Motor neuron (in vitro differentiated cells): ENCODE results near the gene VPS26A. TPM values are rescaled to one million over a fixed set of nuclear protein-coding genes. Genes with fewer than 3 reads are reported as not detected.
A peak's percentile ranks its signal among the peaks of the same experiment; 100 is the strongest.

Source experiments
- ATAC-seq, 8 experiments: fragments of 200-7000 bp; cut with Tn5 transposase; replicated peaks in 6 of 8; 2 replicates each; pipeline ENCODE4 v1.8.0; 2021; ENCODE audit warnings: mild to moderate bottlenecking in 8 of 8, moderate library complexity in 8 of 8
- H3K27ac ChIP-seq, 2 donors: fragments of 250-450 bp; sonication (Bioruptor Pico); 2 replicates each; pipeline ENCODE4 v1.9.0; 2021; ENCODE audit warnings: antibody characterized with exemption in 2 of 2, mild to moderate bottlenecking in 2 of 2, moderate library complexity in 1 of 2
- H3K4me1 ChIP-seq, 2 donors: fragments of 250-450 bp; sonication (Bioruptor Pico); replicated peaks in 1 of 2; 2 replicates each; pipeline ENCODE4 v1.6.1; 2021; ENCODE audit warnings: antibody characterized with exemption in 2 of 2, mild to moderate bottlenecking in 2 of 2, moderate library complexity in 1 of 2
- H3K4me3 ChIP-seq, 5 donors: fragments of 250-450 bp; sonication (Bioruptor Pico); 2 replicates each; pipeline ENCODE4 v1.9.0; 2021; ENCODE audit warnings: antibody characterized with exemption in 5 of 5, mild to moderate bottlenecking in 5 of 5, moderate library complexity in 4 of 5
- WGBS, 10 experiments: fragments of 450-650 bp; shearing (Covaris generic); methylation state at CpG; one replicate each; pipeline ENCODE4 v1.0.0; 2022; 5-methylcytosine and 5-hydroxymethylcytosine counted together
- in situ Hi-C, 9 experiments: fragments of 400-800 bp; cut with MboI; loops; one replicate each; pipeline ENCODE4 v1.15.0; 2021; ENCODE audit warnings: low sequenced_read_pairs in 9 of 9, low pct_unique_long_range_greater_than_20kb in 2 of 9; ENCODE audit not compliant: unreplicated experiment in 9 of 9
- total RNA-seq, 8 experiments: library from RNA; unstranded; fragments of 300-600 nt; gene quantifications; 2 replicates each; pipeline versions ENCODE4 v1.2.3 to v1.2.4, GENCODE V29; 2022

The VPS26A gene
- total RNA-seq, 8 experiments from 2014 or later: 20.1 to 59.9 (median 35.1) TPM

DNA sequence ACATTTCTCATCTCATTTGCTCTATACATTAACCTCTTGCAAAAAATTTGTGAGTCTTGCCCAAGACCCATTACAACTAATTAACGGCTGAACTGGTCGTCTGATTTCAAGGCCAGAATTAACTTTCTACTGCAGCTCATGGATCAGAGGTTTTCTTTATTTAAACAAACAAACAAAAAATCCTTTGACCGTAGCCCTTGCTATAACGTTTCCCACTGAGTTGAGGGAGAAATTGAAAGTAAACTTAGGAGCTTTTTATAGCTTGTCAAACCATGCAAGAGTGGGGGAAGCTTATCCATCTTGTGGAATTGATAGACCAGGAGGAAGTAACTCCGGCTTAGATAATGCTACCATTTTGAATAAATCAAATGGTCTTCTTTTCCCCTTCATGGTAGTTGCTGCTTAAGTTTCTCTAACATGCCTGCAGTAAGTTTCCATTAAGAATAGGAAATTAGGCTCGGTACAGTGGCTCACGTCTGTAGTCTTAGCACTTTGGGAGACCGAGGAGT lies 32.8 kb upstream of the VPS26A start:
- H3K4me3 ChIP-seq: no peak overlapping the region
- no peaks in the 10 kb centered on the region for H3K4me1 ChIP-seq
- in situ Hi-C loops: no loop called here
- no peak for ATAC-seq
- no peak overlapping the region for H3K27ac ChIP-seq
- WGBS, 10 experiments: 52 to 84% (median 74%) methylated on average over 1 to 8 of the region's 8 CpGs

GRCh38 chr10:69092959-69093850 lies 30.8 kb upstream of the VPS26A start:
- WGBS, 10 experiments: 18 to 62% (median 43%) methylated on average over 2 to 16 of the region's 17 CpGs
- no peak overlapping the region for H3K4me3 ChIP-seq
- ATAC-seq: peak in 4 of 8 experiments; percentile 34 to 98 (median 98)
- in situ Hi-C loops: no loop called here
- no peak overlapping the region for H3K27ac ChIP-seq
- no peaks in the 10 kb centered on the region for H3K4me1 ChIP-seq

- Histone ChIP-seq H3K27ac (no peak overlapping the region), H3K4me3 (no peak overlapping the region), H3K4me1 (no peaks in the 10 kb centered on the region)
- in situ Hi-C loops: no loop called here
- WGBS, 10 experiments: 0 to 100% (median 50%) methylated on average over 1 of the region's 1 CpG; no CpG with 5 or more reads in 4 of the 10 experiments
- ATAC-seq: peak in 1 of 8 experiments; percentile 29
Observed at GRCh38 chr10:69093933-69094332, 30.0 kb upstream of the VPS26A start.

- 0 to 100% (median 88%) methylated on average over 1 to 2 of the region's 2 CpGs; no CpG with 5 or more reads in 3 of the 10 experiments for WGBS, 10 experiments
- H3K4me1 ChIP-seq: no peaks in the 10 kb centered on the region
- H3K4me3 ChIP-seq: no peak overlapping the region
- in situ Hi-C loops: no loop called here
- H3K27ac ChIP-seq: no peak overlapping the region
- ATAC-seq: no peak
Observed at GRCh38 chr10:69096045-69096444, 27.9 kb upstream of the VPS26A start.

- Histone ChIP-seq H3K4me3 (no peak overlapping the region), H3K4me1 (peaks cover 0 to 3% of the 10 kb centered on the region in 2 donors), H3K27ac (no peak overlapping the region)
- in situ Hi-C loops: no loop called here
- no peak for ATAC-seq
- 58 to 100% (median 86%) methylated on average over 1 to 4 of the region's 4 CpGs; no CpG with 5 or more reads in 3 of the 10 experiments for WGBS, 10 experiments
Observed at GRCh38 chr10:69097729-69098128, 26.2 kb upstream of the VPS26A start.

DNA sequence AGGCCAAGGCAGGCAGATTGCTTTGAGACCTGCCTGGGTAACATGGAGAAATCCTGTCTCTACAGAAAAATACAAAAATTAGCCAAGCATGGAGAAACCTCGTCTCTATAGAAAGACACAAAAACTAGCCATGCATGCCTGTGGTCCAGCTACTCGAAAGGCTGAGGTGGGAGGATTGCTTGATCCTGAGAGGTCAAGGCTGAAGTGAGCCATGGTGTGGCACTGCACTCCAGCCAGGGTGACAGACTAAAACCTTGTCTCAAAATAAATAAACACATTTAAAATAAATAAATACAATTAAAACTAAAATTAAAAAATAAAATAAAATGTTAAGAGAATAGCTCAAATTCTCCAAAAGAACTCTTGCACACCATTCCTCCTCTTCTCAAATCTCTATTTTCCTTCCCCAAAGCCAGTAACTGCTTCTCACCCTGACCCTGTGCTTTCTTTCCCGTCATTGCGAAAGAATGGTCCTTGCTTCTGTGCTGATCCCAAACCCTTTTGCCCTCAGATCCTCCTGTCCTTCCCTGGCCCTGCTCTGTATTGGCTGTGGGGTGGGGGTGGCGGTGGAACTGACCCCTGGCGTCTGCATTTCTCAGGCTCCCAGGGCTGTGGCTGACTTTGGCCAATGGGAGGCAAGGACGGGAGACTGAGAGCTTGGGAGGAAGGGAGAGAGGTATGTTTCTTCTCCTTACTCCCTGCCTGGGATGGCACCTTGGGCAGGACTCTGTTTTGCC lies 23.7 kb upstream of the VPS26A start:
- Histone ChIP-seq H3K4me3 (no peak overlapping the region), H3K4me1 (peaks cover 0 to 3% of the 10 kb centered on the region in 2 donors), H3K27ac (no peak overlapping the region)
- ATAC-seq: no peak
- 28 to 100% (median 61%) methylated on average over 1 to 5 of the region's 7 CpGs for WGBS, 10 experiments
- in situ Hi-C loops: loop anchor here in 1 of 9 experiments (25.0 kb wide), 1 partner anchor 88 kb away; no protein-coding TSS in a partner anchor

GRCh38 chr10:69101451-69102095 lies 22.4 kb upstream of the VPS26A start:
- no peak overlapping the region for H3K27ac ChIP-seq
- in situ Hi-C loops: loop anchor here in 1 of 9 experiments (25.0 kb wide), 1 partner anchor 89 kb away; no protein-coding TSS in a partner anchor
- H3K4me3 ChIP-seq: no peak overlapping the region
- H3K4me1 ChIP-seq: peaks cover 0 to 3% of the 10 kb centered on the region in 2 donors
- no peak for ATAC-seq
- 39 to 100% (median 85%) methylated on average over 1 to 5 of the region's 6 CpGs; no CpG with 5 or more reads in 1 of the 10 experiments for WGBS, 10 experiments

DNA sequence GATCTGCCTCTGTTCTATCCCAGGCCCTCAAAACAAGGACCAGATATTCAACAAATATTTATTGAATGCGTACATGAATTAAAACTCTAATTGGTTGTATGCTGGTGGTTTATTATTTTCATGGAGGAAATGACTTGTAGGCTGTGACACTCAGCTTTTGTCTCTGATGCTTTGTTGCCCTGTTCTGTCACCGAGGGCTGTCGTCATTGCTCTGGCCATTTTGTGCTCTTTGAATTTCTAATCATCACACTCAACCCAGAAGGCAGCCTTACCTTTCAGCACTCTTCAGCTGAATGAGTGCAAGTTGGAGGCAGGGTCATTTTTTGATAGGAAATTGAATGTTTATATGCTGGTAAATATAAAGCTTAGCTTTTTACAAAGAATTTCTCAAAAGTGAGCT lies 21.5 kb upstream of the VPS26A start:
- WGBS, 10 experiments: 8 to 75% (median 65%) methylated on average over 1 to 3 of the region's 3 CpGs; no CpG with 5 or more reads in 2 of the 10 experiments
- Histone ChIP-seq H3K27ac (no peak overlapping the region), H3K4me3 (no peak overlapping the region), H3K4me1 (peaks cover 0 to 3% of the 10 kb centered on the region in 2 donors)
- peak in 4 of 8 experiments; percentile 36 to 57 (median 52) for ATAC-seq
- in situ Hi-C loops: loop anchor here in 1 of 9 experiments (25.0 kb wide), 1 partner anchor 90 kb away; no protein-coding TSS in a partner anchor

DNA sequence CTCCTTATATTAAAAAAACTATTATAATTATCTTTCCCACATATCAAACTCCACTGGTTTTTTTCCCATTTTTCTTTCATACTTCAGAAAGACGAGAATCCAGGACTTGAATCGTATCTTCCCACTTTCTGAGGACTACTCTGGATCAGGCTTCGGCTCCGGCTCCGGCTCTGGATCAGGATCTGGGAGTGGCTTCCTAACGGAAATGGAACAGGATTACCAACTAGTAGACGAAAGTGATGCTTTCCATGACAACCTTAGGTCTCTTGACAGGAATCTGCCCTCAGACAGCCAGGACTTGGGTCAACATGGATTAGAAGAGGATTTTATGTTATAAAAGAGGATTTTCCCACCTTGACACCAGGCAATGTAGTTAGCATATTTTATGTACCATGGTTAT lies 20.2 kb upstream of the VPS26A start:
- no peak for ATAC-seq
- H3K4me3 ChIP-seq: no peak overlapping the region
- no peak overlapping the region for H3K27ac ChIP-seq
- peaks cover 0 to 3% of the 10 kb centered on the region in 2 donors for H3K4me1 ChIP-seq
- WGBS, 10 experiments: 0 to 88% (median 70%) methylated on average over 1 to 7 of the region's 7 CpGs; no CpG with 5 or more reads in 1 of the 10 experiments
- in situ Hi-C loops: loop anchor here in 1 of 9 experiments (25.0 kb wide), 1 partner anchor 91 kb away; no protein-coding TSS in a partner anchor

GRCh38 chr10:69104994-69105790 lies 18.8 kb upstream of the VPS26A start:
- 50 to 100% (median 80%) methylated on average over 1 of the region's 1 CpG; no CpG with 5 or more reads in 5 of the 10 experiments for WGBS, 10 experiments
- ATAC-seq: no peak
- in situ Hi-C loops: loop anchor here in 1 of 9 experiments (25.0 kb wide), 1 partner anchor 93 kb away; no protein-coding TSS in a partner anchor
- Histone ChIP-seq H3K27ac (no peak overlapping the region), H3K4me1 (peaks cover 0 to 3% of the 10 kb centered on the region in 2 donors), H3K4me3 (no peak overlapping the region)

DNA sequence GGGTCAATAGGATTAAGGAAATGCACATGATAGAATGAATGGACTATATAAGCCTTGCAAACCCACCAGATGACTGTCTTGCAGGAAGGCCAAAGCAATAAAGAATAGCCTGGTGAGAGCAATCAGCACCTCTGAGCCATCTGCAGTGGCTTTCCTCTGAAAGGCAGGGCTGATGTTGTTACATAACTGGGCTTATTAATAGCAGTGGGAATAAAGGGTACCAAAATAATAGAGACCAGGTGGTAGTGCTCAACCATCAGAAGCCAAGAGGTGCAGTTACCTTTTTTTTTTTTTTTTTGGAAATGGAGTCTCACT lies 16.8 kb upstream of the VPS26A start:
- in situ Hi-C loops: loop anchor here in 1 of 9 experiments (25.0 kb wide), 1 partner anchor 95 kb away; no protein-coding TSS in a partner anchor
- Histone ChIP-seq H3K4me3 (no peak overlapping the region), H3K27ac (no peak overlapping the region), H3K4me1 (peaks cover 0 to 3% of the 10 kb centered on the region in 2 donors)
- ATAC-seq: no peak

- H3K4me1 ChIP-seq: no peaks in the 10 kb centered on the region
- no peak overlapping the region for H3K27ac ChIP-seq
- WGBS, 10 experiments: 57 to 100% (median 67%) methylated on average over 2 of the region's 2 CpGs; no CpG with 5 or more reads in 7 of the 10 experiments
- no peak for ATAC-seq
- in situ Hi-C loops: loop anchor here in 1 of 9 experiments (25.0 kb wide), 1 partner anchor 95 kb away; no protein-coding TSS in a partner anchor
- no peak overlapping the region for H3K4me3 ChIP-seq
Observed at GRCh38 chr10:69107699-69108098, 16.3 kb upstream of the VPS26A start.
